Tibial nerve (tissue), 3 donors: ENCODE results near the gene OXSM.

ENCODE experiments used
- POLR2A ChIP-seq, 2 donors: fragments of 450-650 bp; IDR thresholded peaks; one replicate each; pipeline ENCODE4 v1.6.1; 2017; ENCODE audit warnings: antibody characterized with exemption in 2 of 2, mild to moderate bottlenecking in 2 of 2, moderate library complexity in 2 of 2
- TF ChIP-seq, protein P1 (sequence below), 5 experiments: fragments of 200-600 bp in 3 of 5; fragments of 450-650 bp in 2 of 5; sonication (generic) in 3 of 5; IDR thresholded peaks; one replicate each; pipeline ENCODE4 v1.5.1; 2016 to 2019; ENCODE audit warnings: antibody characterized with exemption in 5 of 5, mild to moderate bottlenecking in 3 of 5, moderate library complexity in 2 of 5

DNA sequence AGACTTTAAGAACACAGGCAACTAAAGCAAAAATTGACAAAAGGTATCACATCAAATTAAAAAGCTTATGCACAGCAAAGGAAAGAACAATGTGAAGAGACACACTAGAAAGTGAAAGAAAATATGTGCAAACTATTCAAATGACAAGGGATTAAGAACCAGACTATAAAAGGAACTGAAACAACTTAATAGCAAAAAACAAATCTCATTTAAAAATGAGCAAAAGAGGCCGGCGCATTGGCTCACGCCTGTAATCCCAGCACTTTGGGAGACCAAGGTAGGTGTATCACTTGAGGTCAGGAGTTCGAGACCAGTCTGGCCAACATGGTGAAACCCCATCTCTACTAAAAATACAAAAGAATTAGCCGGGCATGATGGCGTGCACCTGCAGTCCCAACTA lies 21.0 kb upstream of the OXSM start:
- TF ChIP-seq, protein P1, sequence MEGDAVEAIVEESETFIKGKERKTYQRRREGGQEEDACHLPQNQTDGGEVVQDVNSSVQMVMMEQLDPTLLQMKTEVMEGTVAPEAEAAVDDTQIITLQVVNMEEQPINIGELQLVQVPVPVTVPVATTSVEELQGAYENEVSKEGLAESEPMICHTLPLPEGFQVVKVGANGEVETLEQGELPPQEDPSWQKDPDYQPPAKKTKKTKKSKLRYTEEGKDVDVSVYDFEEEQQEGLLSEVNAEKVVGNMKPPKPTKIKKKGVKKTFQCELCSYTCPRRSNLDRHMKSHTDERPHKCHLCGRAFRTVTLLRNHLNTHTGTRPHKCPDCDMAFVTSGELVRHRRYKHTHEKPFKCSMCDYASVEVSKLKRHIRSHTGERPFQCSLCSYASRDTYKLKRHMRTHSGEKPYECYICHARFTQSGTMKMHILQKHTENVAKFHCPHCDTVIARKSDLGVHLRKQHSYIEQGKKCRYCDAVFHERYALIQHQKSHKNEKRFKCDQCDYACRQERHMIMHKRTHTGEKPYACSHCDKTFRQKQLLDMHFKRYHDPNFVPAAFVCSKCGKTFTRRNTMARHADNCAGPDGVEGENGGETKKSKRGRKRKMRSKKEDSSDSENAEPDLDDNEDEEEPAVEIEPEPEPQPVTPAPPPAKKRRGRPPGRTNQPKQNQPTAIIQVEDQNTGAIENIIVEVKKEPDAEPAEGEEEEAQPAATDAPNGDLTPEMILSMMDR (IDR thresholded peaks at IDR 0.05), result no peak
- TF ChIP-seq POLR2A (IDR thresholded peaks at IDR 0.05), result no peak
